ENCODE measurements around the gene LHX3.

DNA sequence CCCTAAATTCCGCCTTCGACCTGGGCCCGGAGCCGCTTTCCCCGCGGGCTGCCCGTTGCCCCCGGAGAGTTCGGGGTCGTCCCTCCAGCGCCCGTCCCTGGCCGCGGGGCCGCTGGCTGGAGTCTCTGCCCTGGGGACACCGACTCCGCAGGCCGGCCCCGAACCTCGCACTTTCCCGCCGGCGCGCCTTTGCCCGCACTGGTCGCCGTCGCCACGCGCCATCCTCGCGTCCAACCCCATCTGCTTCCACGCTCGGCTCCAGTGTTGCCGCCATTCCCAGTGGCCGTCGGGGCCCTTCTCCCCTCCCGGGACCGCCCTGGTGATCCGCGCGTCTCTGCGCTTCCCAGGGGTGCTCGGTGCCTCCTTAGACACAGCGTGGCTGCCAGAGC, 11.0 kb downstream of the LHX3 start:
- TF ChIP-seq, protein P1, sequence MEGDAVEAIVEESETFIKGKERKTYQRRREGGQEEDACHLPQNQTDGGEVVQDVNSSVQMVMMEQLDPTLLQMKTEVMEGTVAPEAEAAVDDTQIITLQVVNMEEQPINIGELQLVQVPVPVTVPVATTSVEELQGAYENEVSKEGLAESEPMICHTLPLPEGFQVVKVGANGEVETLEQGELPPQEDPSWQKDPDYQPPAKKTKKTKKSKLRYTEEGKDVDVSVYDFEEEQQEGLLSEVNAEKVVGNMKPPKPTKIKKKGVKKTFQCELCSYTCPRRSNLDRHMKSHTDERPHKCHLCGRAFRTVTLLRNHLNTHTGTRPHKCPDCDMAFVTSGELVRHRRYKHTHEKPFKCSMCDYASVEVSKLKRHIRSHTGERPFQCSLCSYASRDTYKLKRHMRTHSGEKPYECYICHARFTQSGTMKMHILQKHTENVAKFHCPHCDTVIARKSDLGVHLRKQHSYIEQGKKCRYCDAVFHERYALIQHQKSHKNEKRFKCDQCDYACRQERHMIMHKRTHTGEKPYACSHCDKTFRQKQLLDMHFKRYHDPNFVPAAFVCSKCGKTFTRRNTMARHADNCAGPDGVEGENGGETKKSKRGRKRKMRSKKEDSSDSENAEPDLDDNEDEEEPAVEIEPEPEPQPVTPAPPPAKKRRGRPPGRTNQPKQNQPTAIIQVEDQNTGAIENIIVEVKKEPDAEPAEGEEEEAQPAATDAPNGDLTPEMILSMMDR (IDR thresholded peaks at IDR 0.05) = no peak
- no peak for TF ChIP-seq POLR2A (IDR thresholded peaks at IDR 0.05)

Data from uterus (tissue), 2 donors.